HepG2 (cell line): Measurements from ENCODE around the gene PAX7. TPM values are rescaled to one million over a fixed set of nuclear protein-coding genes. Genes with fewer than 3 reads are reported as not detected.

Experiments used
- ATAC-seq: fragments of 200-7000 bp; cut with Tn5 transposase; 3 replicates; pipeline ENCODE4 v1.9.1; 2020; ENCODE audit warnings: mild to moderate bottlenecking, moderate library complexity
- BruUV-seq: library from RNA; stranded (reverse); fragments of 400-500 nt; replicated peaks from 2 replicates; lab custom pipeline; 2021; lab: Mats Ljungman, UMichigan
- CTCF ChIA-PET: fragments of 300-600 bp; formaldehyde crosslinking; extraction: SDS; loops from one replicate; lab custom pipeline; 2021; ENCODE audit warnings: low total read pairs, inconsistent platforms, low intra/inter-chr PET ratio; lab: Yijun Ruan, JAX
- POLR2A ChIA-PET: fragments of 350-600 bp; sonication (Branson Sonifier 250); formaldehyde crosslinking; loops from one replicate; lab custom pipeline; 2020; ENCODE audit warnings: antibody characterized with exemption, inconsistent platforms; lab: Yijun Ruan, JAX
- DNase-seq: peaks from one replicate; pipeline ENCODE4 v3.0.0-alpha.2; 2015; ENCODE audit warnings: low spot score
- FAIRE-seq: peaks from 3 replicates; lab custom pipeline; 2011; peaks lifted over from hg19 to GRCh38; lab: Jason Lieb, UNC
- H2AFZ ChIP-seq: one replicate; pipeline ENCODE4 v1.6.1; 2011; ENCODE audit warnings: low read length, inconsistent platforms
- H3K27ac ChIP-seq: fragments of 300-600 bp; 3 replicates; pipeline ENCODE4 v1.8.0; 2011; ENCODE audit warnings: mixed run types, mild to moderate bottlenecking, mixed read lengths, low read length, inconsistent platforms; ENCODE audit not compliant: insufficient read depth; ENCODE audit errors: extremely low read length
- H3K27me3 ChIP-seq, 2 experiments: fragments of 200-600 bp in 1 of 2; 2 replicates in 1 of 2; 3 replicates in 1 of 2; pipeline versions ENCODE4 v1.6.0 to v1.8.0; 2011; ENCODE audit warnings: low read length in 2 of 2, mild to moderate bottlenecking in 2 of 2, moderate library complexity in 2 of 2, inconsistent platforms in 1 of 2; ENCODE audit not compliant: insufficient read depth in 2 of 2, control insufficient read depth in 1 of 2
- H3K36me3 ChIP-seq, 2 experiments: fragments of 200-600 bp in 1 of 2; replicated peaks in 1 of 2; 2 replicates in 1 of 2; 3 replicates in 1 of 2; pipeline versions ENCODE4 v1.5.1 to v1.8.0; 2011; ENCODE audit warnings: low read length in 2 of 2, inconsistent platforms in 1 of 2; ENCODE audit not compliant: insufficient read depth in 2 of 2, control insufficient read depth in 1 of 2
- H3K4me1 ChIP-seq: 2 replicates; pipeline ENCODE4 v1.5.1; 2012; ENCODE audit warnings: low read length, inconsistent platforms; ENCODE audit not compliant: insufficient read depth
- H3K4me2 ChIP-seq: 2 replicates; pipeline ENCODE4 v1.6.0; 2011; ENCODE audit warnings: low read depth, low read length, inconsistent platforms
- H3K4me3 ChIP-seq, 3 experiments: fragments of 200-600 bp in 1 of 3; sonication (generic), shearing (Covaris generic) in 1 of 3; replicated peaks in 1 of 3; 2 replicates each; pipeline ENCODE4 v1.5.1; 2011 to 2016; ENCODE audit warnings: low read length in 3 of 3, inconsistent platforms in 2 of 3, low read depth in 2 of 3, mild to moderate bottlenecking in 2 of 3, control low read depth in 1 of 3, mixed read lengths in 1 of 3; ENCODE audit not compliant: insufficient read depth in 1 of 3
- H3K79me2 ChIP-seq: one replicate; pipeline ENCODE4 v1.6.1; 2011; ENCODE audit warnings: low read length, inconsistent platforms; ENCODE audit not compliant: insufficient read depth
- H3K9ac ChIP-seq: 2 replicates; pipeline ENCODE4 v1.6.0; 2011; ENCODE audit warnings: mild to moderate bottlenecking, low read depth, low read length, inconsistent platforms; ENCODE audit not compliant: insufficient read depth
- H3K9me3 ChIP-seq: 2 replicates; pipeline ENCODE4 v1.5.1; 2012; ENCODE audit warnings: mild to moderate bottlenecking, low read length
- H4K20me1 ChIP-seq: 2 replicates; pipeline ENCODE4 v1.6.0; 2011; ENCODE audit warnings: inconsistent platforms, mild to moderate bottlenecking, low read length, moderate library complexity; ENCODE audit not compliant: insufficient read depth
- ATF7-NPFF ChIP-seq: sonication (generic); formaldehyde crosslinking; IDR thresholded peaks from 2 replicates; pipeline ENCODE4 v1.8.1; 2023; ENCODE audit warnings: mild to moderate bottlenecking, low read depth, missing genetic modification reagents, moderate library complexity
- GTF3A ChIP-seq: sonication (generic); formaldehyde crosslinking; conservative IDR thresholded peaks from 2 replicates; pipeline ENCODE4 v1.4.0; 2020; ENCODE audit warnings: mild to moderate bottlenecking, missing genetic modification reagents
- ISL2 ChIP-seq: sonication (generic); formaldehyde crosslinking; IDR thresholded peaks from 2 replicates; pipeline ENCODE4 v1.5.0; 2020; ENCODE audit warnings: missing genetic modification reagents
- MTA1 ChIP-seq: sonication (generic); formaldehyde crosslinking; IDR thresholded peaks from 2 replicates; pipeline ENCODE4 v1.4.0; 2020; ENCODE audit warnings: missing genetic modification reagents, mild to moderate bottlenecking, borderline replicate concordance
- MXD1 ChIP-seq: sonication (generic); formaldehyde crosslinking; IDR thresholded peaks from 2 replicates; pipeline ENCODE4 v1.4.0; 2020; ENCODE audit warnings: mild to moderate bottlenecking, missing genetic modification reagents
- POGZ ChIP-seq: sonication (generic); formaldehyde crosslinking; IDR thresholded peaks from 2 replicates; pipeline ENCODE4 v1.4.0; 2020; ENCODE audit warnings: mild to moderate bottlenecking, missing genetic modification reagents
- RFXAP ChIP-seq: sonication (generic); formaldehyde crosslinking; IDR thresholded peaks from 2 replicates; pipeline ENCODE4 v1.4.0; 2020; ENCODE audit warnings: missing genetic modification reagents, borderline replicate concordance
- SAFB2 ChIP-seq: sonication (generic); formaldehyde crosslinking; IDR thresholded peaks from 2 replicates; pipeline ENCODE4 v1.5.1; 2020; ENCODE audit warnings: missing genetic modification reagents, low read depth, mild to moderate bottlenecking, borderline replicate concordance
- SNAPC4 ChIP-seq: sonication (generic); formaldehyde crosslinking; IDR thresholded peaks from 2 replicates; pipeline ENCODE4 v1.4.0; 2020; ENCODE audit warnings: mild to moderate bottlenecking, missing genetic modification reagents
- STAG1 ChIP-seq: sonication (generic); formaldehyde crosslinking; IDR thresholded peaks from 2 replicates; pipeline ENCODE4 v1.4.0; 2020; ENCODE audit warnings: missing genetic modification reagents
- TP53 ChIP-seq: sonication (generic); formaldehyde crosslinking; conservative IDR thresholded peaks from 2 replicates; pipeline ENCODE4 v1.4.0; 2020; ENCODE audit warnings: missing genetic modification reagents
- ZBTB26 ChIP-seq: IDR thresholded peaks from 2 replicates; pipeline ENCODE4 v1.6.1; 2016; ENCODE audit warnings: missing compliant biosample characterization, missing genetic modification reagents, borderline replicate concordance
- ZMYM4 ChIP-seq: sonication (generic); formaldehyde crosslinking; IDR thresholded peaks from 2 replicates; pipeline ENCODE4 v1.8.1; 2023; ENCODE audit warnings: mild to moderate bottlenecking, missing genetic modification reagents
- ZNF572 ChIP-seq: sonication (generic); formaldehyde crosslinking; IDR thresholded peaks from 2 replicates; pipeline ENCODE4 v1.5.1; 2020; ENCODE audit warnings: mild to moderate bottlenecking, missing genetic modification reagents
- ZSCAN25 ChIP-seq: sonication (generic); formaldehyde crosslinking; IDR thresholded peaks from 2 replicates; pipeline ENCODE4 v1.8.0; 2022; ENCODE audit warnings: mild to moderate bottlenecking, missing genetic modification reagents
- whole genome bisulfite sequencing: methylation state at CpG from one replicate; pipeline ENCODE4 v1.1.6; 2017; ENCODE audit warnings: low lambda C conversion rate; 5-methylcytosine and 5-hydroxymethylcytosine counted together
- in situ Hi-C: cut with HindIII; loops from 2 replicates; pipeline ENCODE4 v1.10.0; 2017; ENCODE audit warnings: low pct_unique_long_range_greater_than_20kb; ENCODE audit not compliant: extremely low pct_ligation_motif_present
- intact Hi-C: fragments of 100-400 bp; cut with micrococcal nuclease; formaldehyde crosslinking; loops from one replicate; pipeline ENCODE4 v1.10.0; 2022; ENCODE audit not compliant: unreplicated experiment
- polyA plus RNA-seq, 8 experiments: library from polyadenylated mRNA; depleted of rRNA in 3 of 8; stranded (reverse) in 7 of 8; unstranded in 1 of 8; fragments of >200 nt; fragmentation: Illumina TruSeq in 4 of 8; extraction: Trizol in 4 of 8; gene quantifications; 2 replicates each; pipeline versions ENCODE4 v1.2.1 to v1.2.3, GENCODE V29; 2011 to 2016; ENCODE audit warnings: low read depth in 4 of 8, missing spikeins in 1 of 8, mixed read lengths in 1 of 8; ENCODE audit not compliant: insufficient read depth in 1 of 8
- total RNA-seq, 5 experiments: library from RNA; depleted of rRNA; stranded (reverse); fragments of >200 nt; fragmentation: Illumina TruSeq; extraction: Trizol; gene quantifications; 2 replicates each; pipeline ENCODE4 v1.2.3, GENCODE V29; 2016; ENCODE audit warnings: low read depth in 1 of 5
- TF ChIP-seq, protein P1 (sequence below): sonication (generic); formaldehyde crosslinking; IDR thresholded peaks from 2 replicates; pipeline ENCODE4 v1.8.0; 2022; ENCODE audit warnings: missing genetic modification reagents, mild to moderate bottlenecking, borderline replicate concordance

The PAX7 gene
- total and polyA plus RNA-seq, 2 of the 13 experiments (the other 11 are each of a cell fraction or from before 2014, with no cell fraction given), result not detected

DNA sequence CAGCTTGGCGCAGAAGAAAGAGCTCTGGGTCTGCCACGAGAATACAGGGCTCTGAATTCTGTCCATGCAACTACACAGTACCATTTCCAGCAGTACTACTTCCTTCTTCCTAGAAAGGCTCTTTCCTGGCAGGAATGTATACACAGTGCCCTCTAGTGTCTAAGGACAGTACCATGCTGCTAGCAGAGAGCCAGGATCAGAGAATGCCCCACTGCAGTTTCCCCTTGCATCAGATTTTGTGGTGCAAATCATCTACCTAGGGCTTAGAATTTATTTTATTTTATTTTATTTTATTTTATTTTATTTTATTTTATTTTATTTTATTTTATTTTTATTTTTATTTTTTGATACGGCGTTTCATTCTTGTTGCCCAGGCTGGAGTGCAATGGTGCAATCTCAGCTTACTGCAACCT is 50.8 kb downstream of the PAX7 start:
- Histone ChIP-seq H3K4me1 (peaks cover 9% of the 10 kb centered on the region), H3K9me3 (no peaks in the 10 kb centered on the region), H3K9ac (no peak overlapping the region), H3K36me3 (no peaks in the 10 kb centered on the region), H3K27me3 (peaks cover 9 to 49% of the 10 kb centered on the region in 2 experiments; a peak in 4 of 5 replicates), H3K27ac (no peak overlapping the region), H3K79me2 (no peaks in the 10 kb centered on the region), H2AFZ (no peak overlapping the region), H3K4me3 (no peak overlapping the region), H3K4me2 (no peak overlapping the region), H4K20me1 (no peaks in the 10 kb centered on the region)
- POLR2A ChIA-PET, result no interaction called here
- CTCF ChIA-PET, result interaction anchor here (3.2 kb wide), 1 partner anchor 84 kb away, joined by 24 read pairs; no protein-coding TSS in a partner anchor
- 24% methylated on average over 4 of the region's 4 CpGs for WGBS
- in situ Hi-C loops, result loop anchor here (5.0 kb wide), 1 partner anchor 79 kb away; no protein-coding TSS in a partner anchor
- no TSS peak for BruUV-seq
- DNase-seq, result peak; percentile 53
- ATAC-seq, result peak; percentile 55; the same call in 2 of the 3 replicates
- FAIRE-seq, result peak; percentile 67
- intact Hi-C loops, result loop anchor here (1.0 kb wide), 1 partner anchor 84 kb away; no protein-coding TSS in a partner anchor
- TF ChIP-seq SNAPC4 (CRISPR knock-in tag) (no peak), POGZ (CRISPR knock-in tag) (no peak), MTA1 (CRISPR knock-in tag) (no peak), STAG1 (CRISPR knock-in tag) (peak; percentile 79), ZMYM4 (no peak), GTF3A (CRISPR knock-in tag) (no peak), RFXAP (CRISPR knock-in tag) (no peak), ZNF572 (CRISPR knock-in tag) (peak; percentile 100), ZSCAN25 (CRISPR knock-in tag) (no peak), ZBTB26 (CRISPR knock-in tag) (no peak), TP53 (no peak), MXD1 (CRISPR knock-in tag) (no peak), ATF7-NPFF (CRISPR knock-in tag) (no peak), SAFB2 (CRISPR knock-in tag) (no peak), ISL2 (no peak)
- TF ChIP-seq, protein P1, sequence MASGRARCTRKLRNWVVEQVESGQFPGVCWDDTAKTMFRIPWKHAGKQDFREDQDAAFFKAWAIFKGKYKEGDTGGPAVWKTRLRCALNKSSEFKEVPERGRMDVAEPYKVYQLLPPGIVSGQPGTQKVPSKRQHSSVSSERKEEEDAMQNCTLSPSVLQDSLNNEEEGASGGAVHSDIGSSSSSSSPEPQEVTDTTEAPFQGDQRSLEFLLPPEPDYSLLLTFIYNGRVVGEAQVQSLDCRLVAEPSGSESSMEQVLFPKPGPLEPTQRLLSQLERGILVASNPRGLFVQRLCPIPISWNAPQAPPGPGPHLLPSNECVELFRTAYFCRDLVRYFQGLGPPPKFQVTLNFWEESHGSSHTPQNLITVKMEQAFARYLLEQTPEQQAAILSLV (CRISPR knock-in tag), result no peak
